Stimulated activated CD4-positive, alpha-beta T cell treated with anti-CD3 and anti-CD28 coated beads, Interleukin-12 subunit alpha, Interleukin-12 subunit beta, amount 100 ng/mL, for 4 hours (primary cell): ENCODE measurements around the gene CTSV.
"Not testable (repeated sequence)": the region's sequence is repeated elsewhere in the genome, so short reads cannot be mapped to it uniquely, and the experiment has no call there.

Experiments
- DNase-seq: peaks from one replicate; pipeline ENCODE4 v3.0.0-alpha.2; 2020

CTSV gene

DNA sequence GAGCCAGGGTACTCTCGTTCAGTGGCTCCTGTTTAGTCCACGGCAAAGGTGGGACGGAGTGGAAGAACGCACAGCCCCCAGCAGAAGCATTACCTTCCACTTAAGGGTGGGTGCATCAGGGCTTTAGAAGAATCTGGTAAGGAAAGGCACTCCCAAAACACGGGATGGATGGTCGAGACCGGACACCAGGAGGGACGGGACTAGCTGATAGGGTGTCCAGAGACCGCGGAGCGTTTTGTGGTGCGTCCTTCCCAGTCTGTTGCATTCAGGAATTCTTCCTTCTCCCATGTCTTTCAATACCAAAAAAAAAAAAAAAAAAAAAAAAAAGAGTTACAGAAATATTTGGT lies 545 bp upstream of the CTSV start:
- DNase-seq: no peak

DNA sequence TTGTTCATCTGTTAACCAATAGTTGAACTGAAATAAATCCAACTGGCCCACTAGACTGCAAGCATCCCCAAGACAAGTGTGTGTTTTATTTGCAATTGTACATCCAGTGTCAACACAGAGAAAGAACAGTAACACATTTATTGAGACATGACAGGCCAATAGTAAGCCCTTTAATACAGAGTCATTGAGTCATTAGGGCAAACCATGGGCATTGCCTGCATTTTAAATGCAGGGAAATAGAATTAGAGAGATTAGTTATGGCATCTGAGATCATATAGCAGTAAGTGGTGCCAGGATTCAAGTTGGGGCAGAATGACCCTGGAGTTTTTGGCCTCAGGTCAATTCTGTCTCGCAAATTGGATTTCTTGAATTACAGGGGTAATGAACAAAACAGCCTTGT lies 15.4 kb downstream of the CTSV start:
- DNase-seq: not testable (repeated sequence)

DNA sequence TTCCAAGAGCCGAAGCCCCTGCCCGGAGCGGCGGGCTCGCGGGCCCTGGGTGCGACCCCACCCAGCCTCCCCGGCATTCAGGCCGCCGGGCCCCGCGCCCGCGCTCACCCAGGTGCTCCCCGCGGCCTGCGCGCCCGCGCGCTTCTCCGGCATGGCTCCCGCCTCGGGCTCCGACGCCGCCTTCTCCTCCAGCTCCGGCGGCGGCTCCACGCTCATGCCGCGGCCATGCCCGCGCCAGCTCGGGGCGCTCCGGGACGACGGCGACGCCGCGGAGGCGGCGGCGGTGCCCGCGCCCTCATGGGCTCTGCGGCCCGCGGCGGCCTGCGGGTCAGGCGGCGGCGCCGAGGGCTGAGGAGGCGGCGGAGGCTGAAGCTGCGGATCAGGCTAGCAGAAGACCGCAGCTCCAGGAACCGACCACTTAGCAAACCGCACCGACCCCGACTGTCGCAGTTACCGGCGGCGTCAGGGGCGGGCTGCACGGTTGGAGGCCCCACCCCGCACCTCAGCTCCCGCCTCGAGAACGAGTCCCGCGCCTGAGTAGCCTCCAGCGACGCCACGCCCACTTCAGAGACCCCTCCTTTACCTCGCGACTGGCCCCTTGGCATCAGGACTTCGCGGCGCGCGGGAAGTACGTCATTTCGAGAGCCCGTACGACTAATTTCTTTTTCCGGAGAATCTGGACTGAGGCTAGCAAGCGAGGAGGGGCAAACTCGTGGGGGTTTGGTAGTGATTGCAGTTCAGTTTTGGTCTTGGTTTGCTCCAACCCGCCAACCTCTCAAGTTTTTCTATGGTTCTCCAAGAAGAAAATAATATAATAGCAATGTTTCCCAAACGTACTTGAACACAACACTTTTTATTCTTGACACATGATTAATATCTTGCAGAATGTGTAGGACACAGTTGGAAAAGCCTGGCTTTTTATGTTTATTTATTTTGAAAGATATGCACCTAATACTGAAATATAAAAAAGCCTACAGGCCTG lies 25.5 kb downstream of the CTSV start:
- DNase-seq: peak; percentile 59

DNA sequence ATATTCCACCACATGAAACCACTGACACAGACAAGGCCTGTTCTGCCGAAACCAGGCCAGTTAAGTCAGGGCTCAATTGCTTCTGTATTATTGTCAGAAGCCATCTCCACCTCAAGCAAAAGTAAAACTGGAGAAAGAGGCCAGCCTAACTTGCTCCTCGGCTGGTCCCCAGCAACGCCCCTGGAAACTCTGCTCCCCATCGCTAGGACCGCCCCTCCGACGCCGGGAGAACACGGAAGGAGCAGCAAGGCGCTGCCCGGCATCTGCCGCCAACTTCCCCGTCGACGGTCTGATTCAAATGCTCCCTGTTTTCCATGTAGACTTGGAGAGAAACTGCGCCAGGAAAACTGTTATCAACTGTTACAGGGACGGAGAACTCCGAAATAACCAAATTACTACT lies 26.3 kb downstream of the CTSV start:
- not testable (repeated sequence) for DNase-seq

DNA sequence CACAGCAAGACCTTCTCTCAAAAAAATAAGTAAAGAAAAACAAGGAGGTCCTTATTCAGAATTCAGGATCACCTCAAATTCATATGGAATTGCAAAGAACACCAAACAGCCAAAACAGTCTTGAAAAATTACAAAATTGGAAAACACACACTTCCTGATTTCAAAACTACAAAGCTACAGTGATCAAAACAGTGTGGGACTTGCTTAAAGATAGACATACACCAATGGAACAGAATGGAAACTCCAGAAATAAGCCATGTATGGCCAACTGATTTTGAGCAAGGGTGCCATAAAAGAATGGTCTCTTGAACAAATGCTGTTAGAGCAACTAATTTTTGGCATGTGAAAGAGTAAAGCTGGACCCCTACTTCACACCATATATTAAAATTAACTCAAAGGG lies 36.7 kb downstream of the CTSV start:
- not testable (repeated sequence) for DNase-seq

DNA sequence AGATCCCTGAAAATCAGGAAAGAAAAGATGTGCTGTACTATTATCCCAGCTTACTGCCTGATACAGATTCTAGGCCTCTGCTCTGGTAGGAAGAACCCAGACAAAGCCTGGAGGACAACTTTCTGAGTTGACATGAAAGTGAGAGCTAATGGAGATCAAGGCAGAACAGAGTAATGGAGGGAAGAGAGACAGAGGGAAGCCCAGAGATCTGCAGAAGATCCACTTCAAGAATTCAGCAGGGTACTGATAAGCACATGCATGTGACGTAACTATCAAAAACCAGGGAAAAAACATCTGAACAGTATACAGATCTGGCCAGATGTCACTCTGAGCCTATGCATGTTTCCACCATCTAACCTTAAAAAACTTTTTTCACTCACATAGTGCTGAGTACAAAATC lies 37.6 kb downstream of the CTSV start:
- DNase-seq: not testable (repeated sequence)

DNA sequence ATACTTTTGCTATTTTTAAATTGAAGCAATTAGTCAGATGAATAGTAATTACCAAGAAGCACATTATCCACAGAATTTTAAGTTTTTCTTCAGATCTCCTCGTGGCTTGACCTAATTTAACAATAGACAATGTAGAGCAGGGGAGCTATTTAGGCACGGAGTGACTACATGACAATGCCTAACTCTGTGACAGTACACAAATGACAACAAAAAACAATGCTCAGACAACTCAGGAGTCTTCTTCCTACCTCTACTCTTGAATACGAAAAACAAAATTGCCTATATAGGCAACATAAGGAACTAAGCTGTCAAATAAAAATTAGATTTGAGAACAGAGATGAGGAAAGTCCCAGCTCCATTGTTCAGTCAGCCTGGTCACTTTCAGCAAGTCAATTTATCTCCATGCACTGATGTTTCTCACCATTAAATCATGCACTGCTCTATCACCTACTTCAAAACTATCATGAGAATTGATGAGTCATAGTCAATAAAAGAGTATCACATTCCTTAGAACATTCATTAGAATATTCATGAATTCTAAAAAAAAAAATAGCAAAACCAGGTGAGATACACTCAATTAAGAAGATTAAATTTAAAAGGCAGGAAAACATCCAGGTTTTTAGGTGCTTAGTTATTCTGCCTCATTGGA lies 38.7 kb downstream of the CTSV start:
- not testable (repeated sequence) for DNase-seq

DNA sequence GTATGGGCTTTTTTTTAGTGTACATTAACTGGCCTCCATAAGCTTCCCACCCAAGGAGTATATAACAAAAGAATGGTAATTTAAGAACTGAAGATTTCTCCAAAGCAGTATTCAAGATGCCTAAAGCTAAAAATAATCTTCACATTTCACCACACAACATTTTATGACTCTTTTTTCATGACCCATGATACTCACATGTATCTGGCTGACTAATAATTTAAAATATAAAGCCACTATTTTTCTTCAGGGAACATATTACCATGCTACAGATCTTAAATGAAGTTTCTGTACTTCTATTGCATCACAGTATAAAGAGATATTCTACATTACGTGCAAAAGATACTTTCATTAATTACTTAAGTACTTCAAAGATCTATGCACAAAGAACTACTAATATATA lies 39.2 kb downstream of the CTSV start:
- not testable (repeated sequence) for DNase-seq

DNA sequence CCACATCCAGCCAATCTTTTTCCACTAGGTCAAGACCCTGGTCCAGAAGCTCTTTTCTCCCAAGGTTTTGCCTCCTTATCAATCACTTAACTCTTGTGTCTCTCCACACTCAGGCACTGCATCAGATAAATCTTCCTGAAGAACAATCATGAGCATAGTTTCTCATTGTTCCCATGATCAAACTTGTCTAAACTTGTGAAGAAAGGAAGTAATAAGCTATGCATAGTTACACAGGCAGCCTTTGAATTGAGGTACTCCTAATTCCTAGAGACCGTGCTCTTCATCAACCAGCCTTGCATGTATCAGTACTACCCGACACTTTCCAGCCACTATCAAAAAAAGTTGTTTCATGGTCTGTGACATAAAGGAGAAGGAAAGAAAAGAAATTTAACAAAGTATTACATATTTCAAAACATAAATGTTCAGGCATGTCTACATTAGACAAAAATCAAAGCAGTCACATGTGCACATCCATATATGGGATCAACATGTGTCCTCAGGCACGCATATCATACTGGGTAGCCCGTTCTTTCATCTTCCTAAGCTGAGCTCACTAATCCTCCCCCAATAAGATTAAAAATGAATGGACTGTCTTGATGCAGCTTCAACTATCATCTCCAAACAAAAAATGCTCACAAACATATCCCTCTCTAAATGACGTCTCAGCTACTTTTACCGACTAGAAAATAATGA lies 41.8 kb downstream of the CTSV start:
- not testable (repeated sequence) for DNase-seq

DNA sequence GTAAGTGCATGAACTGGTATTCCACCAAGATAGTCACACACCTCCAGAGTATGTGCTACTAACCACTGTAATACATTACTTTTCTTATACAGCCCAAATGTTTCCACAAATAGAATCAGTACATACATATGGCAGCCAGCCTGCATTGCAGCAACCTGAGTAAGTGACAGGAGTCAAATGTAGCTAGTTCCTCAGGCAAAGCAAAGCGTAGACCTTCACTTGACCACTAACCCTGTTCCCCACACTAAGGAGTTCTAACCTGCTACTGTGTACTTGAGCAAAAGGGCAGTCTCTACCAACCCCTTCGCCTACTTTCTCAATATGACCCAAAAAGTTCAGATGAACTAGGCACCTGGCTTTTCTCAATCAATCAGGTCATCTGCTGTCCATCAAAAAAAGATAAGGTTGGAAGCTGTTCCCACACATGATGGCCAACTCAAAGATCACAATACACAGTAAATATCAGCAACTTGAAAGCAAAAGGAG lies 44.4 kb downstream of the CTSV start:
- not testable (repeated sequence) for DNase-seq

DNA sequence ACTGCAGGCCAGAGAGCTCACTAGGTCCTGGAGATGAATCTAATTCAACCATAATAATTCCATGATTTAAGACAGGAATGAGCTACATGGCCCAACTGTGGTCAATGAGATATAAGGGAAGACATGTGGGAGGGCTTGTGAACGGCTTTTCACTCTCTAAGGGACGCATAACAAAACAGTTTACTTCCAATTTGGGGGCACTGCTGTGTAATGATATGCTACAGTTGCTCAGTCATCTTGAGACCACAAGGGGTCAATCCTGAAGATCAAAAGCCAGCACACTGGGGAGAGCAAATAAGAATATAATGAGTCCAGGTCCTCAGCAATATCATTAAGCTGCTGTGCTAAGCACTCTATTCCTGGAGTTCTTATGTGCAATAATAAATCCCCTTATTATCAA lies 46.6 kb downstream of the CTSV start:
- not testable (repeated sequence) for DNase-seq

DNA sequence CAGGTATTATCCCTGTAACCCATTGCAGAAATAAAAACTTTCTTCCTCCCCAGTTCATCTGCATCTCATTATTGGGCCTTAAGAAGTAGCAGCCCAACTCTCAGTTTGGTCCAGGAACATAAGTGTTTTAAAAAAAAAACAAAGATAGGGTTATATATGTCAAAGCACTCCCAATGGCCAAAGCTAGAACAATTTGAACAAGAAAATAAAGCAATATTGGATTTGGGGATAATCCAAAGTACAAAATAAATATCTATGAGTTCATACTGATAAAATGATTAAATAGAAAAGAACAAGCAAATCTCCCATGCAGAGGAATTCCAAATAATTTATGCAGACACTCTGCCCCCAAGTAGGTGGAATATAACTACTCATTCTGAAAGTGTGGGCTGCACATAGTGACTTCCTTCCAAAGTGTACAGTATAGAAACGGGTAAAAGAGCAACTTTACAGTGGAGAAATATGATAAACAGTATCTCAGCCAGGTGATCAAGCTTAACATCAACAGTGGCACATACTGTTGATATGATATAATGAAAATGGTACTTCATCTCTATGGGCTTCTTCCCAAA lies 49.1 kb downstream of the CTSV start:
- not testable (repeated sequence) for DNase-seq

DNA sequence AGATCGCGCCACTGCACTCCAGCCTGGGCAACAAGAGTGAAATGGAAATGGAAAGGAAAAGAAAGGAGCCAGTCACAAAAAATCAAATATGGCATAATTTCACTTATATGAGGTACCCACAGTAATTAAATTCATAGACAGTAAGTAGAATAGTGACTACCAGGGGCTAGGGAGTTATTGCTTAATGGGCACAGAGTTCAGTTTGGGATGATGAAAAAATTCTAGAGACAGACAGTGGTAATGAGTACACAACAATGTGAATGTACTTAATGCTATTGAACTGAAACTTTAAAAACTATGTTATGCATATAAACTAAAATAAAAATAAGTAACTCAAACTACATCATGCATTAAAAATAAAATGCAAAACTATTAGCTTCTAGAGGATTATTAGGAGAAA lies 54.1 kb downstream of the CTSV start:
- not testable (repeated sequence) for DNase-seq

DNA sequence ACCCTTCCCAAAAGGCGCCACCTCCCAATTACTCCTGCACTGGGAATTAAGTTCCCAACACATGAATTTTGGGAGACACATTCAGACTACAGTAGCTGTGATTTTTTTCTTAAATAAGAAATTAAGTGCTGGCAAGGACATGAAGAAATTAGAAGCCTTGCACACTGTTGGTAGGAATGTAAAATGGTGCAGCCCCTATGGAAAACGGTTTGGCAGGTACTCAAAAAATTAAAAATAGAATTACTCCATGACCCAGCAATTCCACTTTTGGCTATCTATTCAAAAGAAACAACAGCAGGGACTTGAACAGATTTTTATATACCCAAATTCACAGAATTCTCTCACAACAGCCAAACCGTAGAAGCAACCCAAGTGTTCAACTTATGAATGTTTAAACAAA lies 54.8 kb downstream of the CTSV start:
- DNase-seq: not testable (repeated sequence)

DNA sequence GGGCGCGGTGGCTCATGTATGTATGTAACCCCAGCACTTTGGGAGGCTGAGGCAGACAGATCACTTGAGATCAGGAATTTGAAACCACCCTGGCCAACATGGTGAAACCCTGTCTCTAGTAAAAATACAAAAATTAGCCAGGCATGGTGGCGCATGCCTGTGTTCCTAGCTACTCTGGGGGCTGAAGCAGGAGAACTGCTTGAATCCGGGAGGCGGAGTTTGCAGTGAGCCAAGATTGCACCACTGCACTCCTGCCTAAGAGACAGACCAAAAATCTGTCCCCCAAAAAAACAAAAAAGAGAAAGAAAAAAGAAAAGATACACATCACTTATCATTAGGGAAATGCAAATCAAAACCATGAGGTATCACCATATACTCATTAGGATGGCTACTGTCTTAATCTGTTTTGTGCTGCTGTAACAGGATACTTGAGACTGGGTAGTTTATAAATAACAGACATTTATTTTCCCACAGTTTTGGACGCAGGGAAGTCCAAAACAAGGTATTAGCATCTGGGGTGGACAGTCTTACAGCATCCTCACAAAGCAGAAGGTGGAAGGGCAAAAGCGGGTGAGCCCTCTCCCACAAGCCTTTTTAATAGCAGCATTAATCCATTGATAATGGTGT lies 55.3 kb downstream of the CTSV start:
- not testable (repeated sequence) for DNase-seq
